Activated T-cell treated with anti-CD3 and anti-CD28 coated beads, Interleukin-2, amount 50 U/mL, for 24 hours (primary cell): Measurements from ENCODE around the gene ZDHHC8.
A peak's percentile ranks its signal among the peaks of the same experiment; 100 is the strongest.

ENCODE experiments used
- DNase-seq: peaks from one replicate; pipeline ENCODE4 v3.0.0-alpha.2; 2020
- H3K27ac Mint-ChIP-seq: 2 replicates; pipeline ENCODE4 v1.8.0; 2020; ENCODE audit warnings: mild to moderate bottlenecking, mixed read lengths
- H3K27me3 Mint-ChIP-seq: 2 replicates; pipeline ENCODE4 v1.8.0; 2020; ENCODE audit warnings: mixed read lengths
- H3K36me3 Mint-ChIP-seq: 2 replicates; pipeline ENCODE4 v1.8.0; 2020; ENCODE audit warnings: low read depth, mixed read lengths
- H3K4me1 Mint-ChIP-seq: 2 replicates; pipeline ENCODE4 v1.8.0; 2020; ENCODE audit warnings: low read depth, mixed read lengths
- H3K4me3 Mint-ChIP-seq: 2 replicates; pipeline ENCODE4 v1.8.0; 2020; ENCODE audit warnings: mild to moderate bottlenecking, moderate library complexity, mixed read lengths
- H3K9me3 Mint-ChIP-seq: 2 replicates; pipeline ENCODE4 v1.8.0; 2020; ENCODE audit warnings: mixed read lengths

Gene ZDHHC8

DNA sequence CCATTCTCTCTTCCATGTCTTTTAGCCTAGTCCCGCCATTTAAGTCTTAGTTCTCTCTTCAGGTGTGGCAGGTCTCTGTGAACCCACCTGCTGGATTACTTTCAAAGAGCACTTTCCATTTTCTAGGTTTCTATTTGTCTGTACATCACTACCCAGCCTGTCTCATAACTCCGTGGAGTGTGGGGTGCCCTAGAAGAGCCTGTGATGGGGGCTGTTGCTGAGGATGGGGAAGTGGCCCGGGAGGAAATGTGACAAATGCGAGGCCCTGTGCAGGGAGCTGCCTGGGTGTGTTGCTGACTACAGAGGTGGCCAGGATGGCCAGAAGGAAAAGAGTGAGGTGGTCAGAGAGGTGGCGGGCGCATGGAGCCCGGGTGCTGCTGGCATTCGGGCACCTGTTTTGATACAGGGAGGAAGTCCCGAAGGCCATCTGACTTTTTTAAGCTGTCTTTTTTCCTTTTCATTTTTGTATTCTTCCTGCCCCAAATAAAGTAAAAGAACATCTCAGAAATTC lies 40.8 kb upstream of the ZDHHC8 start:
- Mint-ChIP-seq H3K9me3 (no peaks in the 10 kb centered on the region), H3K4me1 (peaks cover 49% of the 10 kb centered on the region), H3K27ac (peak overlapping the region; percentile 57), H3K27me3 (no peaks in the 10 kb centered on the region), H3K4me3 (no peak overlapping the region), H3K36me3 (peaks cover 100% of the 10 kb centered on the region)
- DNase-seq: no peak

DNA sequence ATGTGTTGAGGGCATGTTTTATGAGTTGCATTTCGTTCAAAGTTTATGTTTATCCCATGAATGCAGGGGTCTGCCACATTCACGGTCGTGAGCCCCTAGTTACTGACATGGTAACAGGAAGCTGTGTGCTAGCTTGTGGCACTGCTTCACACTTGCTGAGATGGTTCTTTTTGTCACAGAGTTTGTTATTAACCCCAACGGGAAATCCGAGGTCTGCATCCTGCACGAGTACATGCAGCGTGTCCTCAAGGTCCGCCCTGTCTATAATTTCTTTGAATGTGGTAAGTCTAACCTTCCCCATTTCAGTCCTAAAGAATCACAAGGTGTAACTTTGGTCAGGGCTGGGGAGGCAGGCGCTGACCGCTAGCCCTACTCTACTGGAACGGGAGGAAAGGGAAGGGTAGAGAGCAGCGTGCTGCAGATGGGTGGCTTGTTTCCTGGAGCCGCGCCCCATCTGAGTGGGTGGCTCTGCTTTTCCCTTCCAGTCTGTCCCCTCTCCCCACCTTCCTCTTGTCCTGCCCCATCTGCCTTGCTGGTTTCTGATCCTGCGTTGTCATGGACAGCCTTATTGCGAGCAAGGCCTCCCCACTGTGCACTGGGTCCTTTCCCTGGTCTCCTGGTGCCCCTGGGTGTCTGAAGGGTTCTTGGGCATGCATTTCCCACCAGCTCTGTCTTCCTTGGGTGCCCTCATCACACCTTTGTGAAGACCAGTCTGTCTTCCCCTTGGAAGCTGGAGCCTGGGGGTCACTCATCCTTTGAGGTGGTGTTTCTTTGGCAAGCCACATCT lies 39.7 kb upstream of the ZDHHC8 start:
- Mint-ChIP-seq H3K27me3 (no peaks in the 10 kb centered on the region), H3K9me3 (no peaks in the 10 kb centered on the region), H3K4me3 (no peak overlapping the region), H3K4me1 (peaks cover 53% of the 10 kb centered on the region), H3K27ac (peak overlapping the region; percentile 4), H3K36me3 (peaks cover 100% of the 10 kb centered on the region)
- no peak for DNase-seq

DNA sequence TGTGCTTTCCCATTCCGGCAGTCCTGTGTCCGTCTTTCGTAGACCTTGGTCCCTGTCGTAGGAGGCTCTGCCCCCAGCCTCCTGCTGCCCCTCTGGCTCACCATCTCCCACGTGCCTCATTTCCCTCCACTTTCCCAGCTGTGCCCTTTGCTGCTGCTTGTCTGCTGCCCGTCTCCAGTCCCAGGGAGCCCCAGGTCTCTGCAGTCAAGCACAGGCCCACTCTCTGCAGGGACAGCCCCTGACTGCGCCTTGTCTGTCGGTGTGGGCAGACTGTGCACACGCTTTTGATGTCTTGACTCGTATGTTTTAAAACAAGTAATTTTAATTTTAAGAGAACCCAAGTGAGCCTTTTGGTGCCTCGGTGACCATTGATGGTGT lies 39.1 kb upstream of the ZDHHC8 start:
- no peak overlapping the region for H3K4me3 Mint-ChIP-seq
- peaks cover 54% of the 10 kb centered on the region for H3K4me1 Mint-ChIP-seq
- no peaks in the 10 kb centered on the region for H3K27me3 Mint-ChIP-seq
- peaks cover 100% of the 10 kb centered on the region for H3K36me3 Mint-ChIP-seq
- no peak for DNase-seq
- H3K27ac Mint-ChIP-seq: peak overlapping the region; percentile 44
- peaks cover 3% of the 10 kb centered on the region for H3K9me3 Mint-ChIP-seq

DNA sequence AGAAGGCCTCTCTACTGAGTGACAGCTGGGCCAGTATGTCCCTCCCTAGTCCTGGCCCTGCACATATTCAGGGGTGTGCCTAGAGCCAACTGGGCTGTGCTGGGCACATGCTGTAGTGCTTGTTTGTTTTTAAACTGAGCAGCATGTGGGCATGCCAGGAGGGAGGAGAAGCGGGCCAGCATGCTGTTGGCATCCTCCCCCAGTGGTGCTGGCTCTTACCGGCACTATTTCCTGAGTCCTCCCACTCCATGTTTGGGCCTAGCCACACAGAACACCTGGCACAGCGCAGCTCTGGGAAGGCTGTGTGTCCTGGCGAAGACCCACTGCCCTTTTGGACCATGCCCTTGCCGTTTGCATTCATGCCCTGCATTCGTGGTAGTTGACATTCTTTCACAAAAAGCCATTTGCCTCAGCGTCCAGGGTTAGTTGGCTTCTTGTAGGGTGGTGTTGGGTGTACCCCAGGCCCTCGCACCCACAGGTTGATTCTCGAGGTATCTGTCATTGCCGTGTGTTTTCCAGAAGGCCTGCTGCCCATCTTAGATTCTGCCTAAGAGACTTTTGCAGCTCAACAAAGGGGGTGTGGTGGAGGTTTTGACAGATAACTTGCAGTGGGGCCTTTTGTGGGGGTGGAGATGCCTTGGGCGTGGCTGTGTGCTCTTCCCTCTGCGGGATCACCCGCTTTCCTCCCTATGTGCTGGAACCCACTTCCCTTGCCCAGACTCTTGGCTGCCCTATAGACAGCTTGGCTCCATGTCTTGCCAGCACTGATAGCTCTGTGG lies 38.0 kb upstream of the ZDHHC8 start:
- no peak overlapping the region for H3K27ac Mint-ChIP-seq
- no peak overlapping the region for H3K4me3 Mint-ChIP-seq
- peaks cover 59% of the 10 kb centered on the region for H3K4me1 Mint-ChIP-seq
- H3K27me3 Mint-ChIP-seq: no peaks in the 10 kb centered on the region
- peaks cover 99% of the 10 kb centered on the region for H3K36me3 Mint-ChIP-seq
- H3K9me3 Mint-ChIP-seq: peaks cover 3% of the 10 kb centered on the region
- no peak for DNase-seq

DNA sequence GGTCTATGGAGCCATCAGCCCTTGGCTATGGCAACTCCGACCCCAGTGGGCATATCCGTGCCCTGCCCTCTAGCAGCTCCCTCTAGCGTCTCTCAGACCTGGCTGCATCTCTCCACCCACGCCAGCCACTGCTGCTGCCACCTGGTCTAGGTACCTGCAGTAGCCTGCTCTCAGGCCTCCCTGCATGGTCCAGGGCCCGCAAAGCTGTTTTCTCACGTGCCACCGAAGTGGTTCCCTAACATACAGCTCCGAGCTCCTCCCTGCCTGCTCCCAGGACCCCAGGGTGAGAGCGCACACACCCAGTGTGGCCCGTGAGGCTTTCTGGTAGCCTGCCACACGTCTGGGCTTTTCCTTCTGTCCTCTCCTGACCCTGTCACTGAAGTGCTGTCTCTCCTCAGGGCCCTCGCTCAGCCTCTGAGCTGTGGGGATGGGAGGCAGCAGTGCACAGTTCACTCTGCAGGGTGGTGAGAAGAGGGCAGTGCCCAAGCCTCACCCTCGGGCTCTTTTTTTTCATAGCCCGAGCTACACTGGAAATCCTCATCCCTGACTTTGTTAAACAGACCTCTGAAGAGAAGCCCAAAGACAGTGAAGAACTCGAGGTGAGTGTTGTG lies 37.3 kb upstream of the ZDHHC8 start:
- no peak for DNase-seq
- no peaks in the 10 kb centered on the region for H3K27me3 Mint-ChIP-seq
- peaks cover 66% of the 10 kb centered on the region for H3K4me1 Mint-ChIP-seq
- peaks cover 99% of the 10 kb centered on the region for H3K36me3 Mint-ChIP-seq
- peak overlapping the region; percentile 87 for H3K27ac Mint-ChIP-seq
- H3K9me3 Mint-ChIP-seq: peaks cover 3% of the 10 kb centered on the region
- no peak overlapping the region for H3K4me3 Mint-ChIP-seq

- peak; percentile 55 for DNase-seq
- Mint-ChIP-seq H3K4me3 (peak overlapping the region; percentile 23), H3K36me3 (peaks cover 99% of the 10 kb centered on the region), H3K27ac (peak overlapping the region; percentile 87), H3K9me3 (peaks cover 3% of the 10 kb centered on the region), H3K27me3 (no peaks in the 10 kb centered on the region), H3K4me1 (peaks cover 74% of the 10 kb centered on the region)
Measured at GRCh38 chr22:20095521-20095920, 36.1 kb upstream of the ZDHHC8 start.

GRCh38 chr22:20096574-20097420 lies 34.8 kb upstream of the ZDHHC8 start:
- no peaks in the 10 kb centered on the region for H3K27me3 Mint-ChIP-seq
- peaks cover 3% of the 10 kb centered on the region for H3K9me3 Mint-ChIP-seq
- H3K36me3 Mint-ChIP-seq: peaks cover 99% of the 10 kb centered on the region
- peaks cover 76% of the 10 kb centered on the region for H3K4me1 Mint-ChIP-seq
- DNase-seq: no peak
- no peak overlapping the region for H3K4me3 Mint-ChIP-seq
- H3K27ac Mint-ChIP-seq: peak overlapping the region; percentile 32

GRCh38 chr22:20099099-20099711 lies 32.4 kb upstream of the ZDHHC8 start:
- no peak for DNase-seq
- Mint-ChIP-seq H3K4me1 (peaks cover 77% of the 10 kb centered on the region), H3K27me3 (no peaks in the 10 kb centered on the region), H3K36me3 (peaks cover 96% of the 10 kb centered on the region), H3K4me3 (no peak overlapping the region), H3K9me3 (peaks cover 3% of the 10 kb centered on the region), H3K27ac (peak overlapping the region; percentile 94)

GRCh38 chr22:20101638-20102037 lies 30.0 kb upstream of the ZDHHC8 start:
- no peak for DNase-seq
- peaks cover 3% of the 10 kb centered on the region for H3K9me3 Mint-ChIP-seq
- peaks cover 94% of the 10 kb centered on the region for H3K36me3 Mint-ChIP-seq
- H3K4me1 Mint-ChIP-seq: peaks cover 55% of the 10 kb centered on the region
- H3K27me3 Mint-ChIP-seq: no peaks in the 10 kb centered on the region
- H3K27ac Mint-ChIP-seq: peak overlapping the region; percentile 94
- H3K4me3 Mint-ChIP-seq: no peak overlapping the region

GRCh38 chr22:20102203-20102780 lies 29.3 kb upstream of the ZDHHC8 start:
- H3K4me3 Mint-ChIP-seq: no peak overlapping the region
- no peaks in the 10 kb centered on the region for H3K9me3 Mint-ChIP-seq
- no peak for DNase-seq
- peak overlapping the region; percentile 38 for H3K27ac Mint-ChIP-seq
- H3K36me3 Mint-ChIP-seq: peaks cover 94% of the 10 kb centered on the region
- H3K27me3 Mint-ChIP-seq: no peaks in the 10 kb centered on the region
- peaks cover 51% of the 10 kb centered on the region for H3K4me1 Mint-ChIP-seq

GRCh38 chr22:20105456-20106204 lies 26.0 kb upstream of the ZDHHC8 start:
- no peaks in the 10 kb centered on the region for H3K9me3 Mint-ChIP-seq
- peaks cover 93% of the 10 kb centered on the region for H3K36me3 Mint-ChIP-seq
- H3K4me3 Mint-ChIP-seq: no peak overlapping the region
- H3K4me1 Mint-ChIP-seq: peaks cover 22% of the 10 kb centered on the region
- no peaks in the 10 kb centered on the region for H3K27me3 Mint-ChIP-seq
- H3K27ac Mint-ChIP-seq: peak overlapping the region; percentile 76
- no peak for DNase-seq

DNA sequence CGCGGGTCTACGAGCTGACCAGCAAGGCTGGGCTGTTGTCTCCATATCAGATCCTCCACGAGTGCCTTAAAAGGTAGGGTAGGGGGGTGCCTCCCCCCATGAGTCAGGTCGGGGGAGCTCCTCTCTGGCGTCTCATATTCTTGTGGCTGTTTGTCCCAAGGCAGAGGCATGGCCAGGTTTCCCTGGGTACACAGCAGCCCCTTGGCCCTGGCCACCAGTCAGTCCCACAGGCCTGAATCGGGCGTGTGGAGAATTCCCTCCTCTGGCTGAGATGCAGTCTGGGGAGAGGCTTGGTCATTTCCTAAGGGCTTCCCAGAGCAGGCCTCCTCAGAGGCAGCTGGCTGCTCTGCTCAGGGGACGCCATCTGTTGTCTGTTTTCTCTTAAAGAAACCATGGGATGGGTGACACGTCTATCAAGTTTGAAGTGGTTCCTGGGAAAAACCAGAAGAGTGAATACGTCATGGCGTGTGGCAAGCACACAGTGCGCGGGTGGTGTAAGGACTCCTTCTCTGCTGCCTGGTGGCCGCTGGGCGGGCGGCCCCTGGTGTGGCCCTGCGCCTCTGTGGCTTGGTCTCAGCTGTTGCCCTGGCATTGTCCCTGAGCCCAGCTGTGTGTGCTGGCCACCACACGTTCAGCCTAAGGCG lies 25.3 kb upstream of the ZDHHC8 start:
- H3K4me1 Mint-ChIP-seq: peaks cover 21% of the 10 kb centered on the region
- H3K27ac Mint-ChIP-seq: peak overlapping the region; percentile 76
- peaks cover 93% of the 10 kb centered on the region for H3K36me3 Mint-ChIP-seq

More for the DNA sequence above, 25.3 kb upstream of the ZDHHC8 start:
- no peaks in the 10 kb centered on the region for H3K9me3 Mint-ChIP-seq
- DNase-seq: no peak
- H3K27me3 Mint-ChIP-seq: no peaks in the 10 kb centered on the region
- no peak overlapping the region for H3K4me3 Mint-ChIP-seq
